ENCODE results near the gene LITAF.
A peak's percentile ranks its signal among the peaks of the same experiment; 100 is the strongest.

LITAF gene

GRCh38 chr16:11502239-11502638, 84.5 kb downstream of the LITAF start:
- Histone ChIP-seq H3K36me3 (ENCODE audit: control insufficient read depth in 2 of 2, insufficient read depth in 1 of 2, low read length in 2 of 2) (no peaks in the 10 kb centered on the region), H3K9me3 (ENCODE audit: control insufficient read depth, insufficient read depth, low read depth, low read length) (no peaks in the 10 kb centered on the region), H3K27ac (ENCODE audit: extremely low read depth, low read depth, low read length) (no peak overlapping the region), H3K4me3 (ENCODE audit: low read depth, low read length) (no peak overlapping the region), H3K4me1 (ENCODE audit: control insufficient read depth, insufficient read depth, low read length) (peaks cover 3% of the 10 kb centered on the region)
- TF ChIP-seq ZNF664 (tag by site-specific recombination; IDR thresholded peaks at IDR 0.05) = peak; percentile 84
- TF ChIP-seq ZNF449 (tag by site-specific recombination; IDR thresholded peaks at IDR 0.05) = no peak
- POLR2A ChIA-PET = no interaction called here
- CTCF ChIA-PET = no interaction called here

GRCh38 chr16:11501632-11502031, 85.1 kb downstream of the LITAF start:
- no peak for TF ChIP-seq ZSCAN4 (tag by site-specific recombination; IDR thresholded peaks at IDR 0.05)
- TF ChIP-seq ZNF510 (tag by site-specific recombination; IDR thresholded peaks at IDR 0.05; ENCODE audit: insufficient replicate concordance) = no peak
- TF ChIP-seq ZNF138 (tag by site-specific recombination; IDR thresholded peaks at IDR 0.05; ENCODE audit: borderline replicate concordance) = no peak
- no peak for TF ChIP-seq MYNN (tag by site-specific recombination; IDR thresholded peaks at IDR 0.05; ENCODE audit: borderline replicate concordance)
- TF ChIP-seq ZNF221 (tag by site-specific recombination; IDR thresholded peaks at IDR 0.05; ENCODE audit: borderline replicate concordance) = no peak
- TF ChIP-seq ZNF211 (tag by site-specific recombination; IDR thresholded peaks at IDR 0.05; ENCODE audit: low read depth) = no peak
- no peak for TF ChIP-seq ZBTB26 (tag by site-specific recombination; optimal IDR thresholded peaks at IDR 0.05)
- no peak for TF ChIP-seq ZNF623 (tag by site-specific recombination; IDR thresholded peaks at IDR 0.05)

GRCh38 chr16:11500700-11501346, 85.9 kb downstream of the LITAF start:
- ChIA-PET POLR2A (interaction anchor here (0.5 kb wide), 1 partner anchor 71 kb away, joined by 3 read pairs; no protein-coding TSS in a partner anchor), CTCF (interaction anchor here (0.6 to 1.0 kb wide), 3 partner anchors 94 to 476 kb away, joined by 3 read pairs; partner anchors contain the start of gene SNX29)
- no peak overlapping the region for H3K4me3 ChIP-seq (ENCODE audit: low read depth, low read length)
- peaks cover 9% of the 10 kb centered on the region for H3K4me1 ChIP-seq (ENCODE audit: control insufficient read depth, insufficient read depth, low read length)
- TF ChIP-seq ZNF596 (tag by site-specific recombination; IDR thresholded peaks at IDR 0.05) (no peak), ZNF560 (tag by site-specific recombination; IDR thresholded peaks at IDR 0.05; ENCODE audit: borderline replicate concordance) (no peak), ZNF155 (tag by site-specific recombination; IDR thresholded peaks at IDR 0.05) (no peak), ZFHX2 (tag by site-specific recombination; conservative IDR thresholded peaks at IDR 0.05) (peak; percentile 77), RBAK (tag by site-specific recombination; IDR thresholded peaks at IDR 0.05) (no peak), EGR2 (tag by site-specific recombination; IDR thresholded peaks at IDR 0.05; ENCODE audit: low read depth) (peak; percentile 84), HOXC10 (CRISPR knock-in tag; IDR thresholded peaks at IDR 0.05) (no peak)
- H3K27ac ChIP-seq (ENCODE audit: extremely low read depth, low read depth, low read length) = no peak overlapping the region
- no peaks in the 10 kb centered on the region for H3K9me3 ChIP-seq (ENCODE audit: control insufficient read depth, insufficient read depth, low read depth, low read length)
- no peaks in the 10 kb centered on the region for H3K36me3 ChIP-seq (ENCODE audit: control insufficient read depth in 2 of 2, insufficient read depth in 1 of 2, low read length in 2 of 2)

More at GRCh38 chr16:11501632-11502031, 85.1 kb downstream of the LITAF start:
- POLR2A ChIA-PET = interaction anchor here (0.5 kb wide), 1 partner anchor 71 kb away, joined by 3 read pairs; no protein-coding TSS in a partner anchor
- Histone ChIP-seq H3K4me3 (ENCODE audit: low read depth, low read length) (no peak overlapping the region), H3K4me1 (ENCODE audit: control insufficient read depth, insufficient read depth, low read length) (peaks cover 9% of the 10 kb centered on the region), H3K27ac (ENCODE audit: extremely low read depth, low read depth, low read length) (no peak overlapping the region), H3K9me3 (ENCODE audit: control insufficient read depth, insufficient read depth, low read depth, low read length) (no peaks in the 10 kb centered on the region), H3K36me3 (ENCODE audit: control insufficient read depth in 2 of 2, insufficient read depth in 1 of 2, low read length in 2 of 2) (no peaks in the 10 kb centered on the region)
- CTCF ChIA-PET = interaction anchor here (0.6 kb wide), 1 partner anchor 475 kb away, joined by 3 read pairs; the partner anchor contains the start of gene SNX29
